GM19099 (cell line): ENCODE results near the gene ZNF195.
A peak's percentile ranks its signal among the peaks of the same experiment; 100 is the strongest.

ENCODE experiments used
- POLR2A ChIP-seq: IDR thresholded peaks from 3 replicates; pipeline ENCODE4 v1.6.1; 2011; ENCODE audit warnings: low read depth; ENCODE audit not compliant: insufficient read length; ENCODE audit errors: extremely low read depth

ZNF195 gene

DNA sequence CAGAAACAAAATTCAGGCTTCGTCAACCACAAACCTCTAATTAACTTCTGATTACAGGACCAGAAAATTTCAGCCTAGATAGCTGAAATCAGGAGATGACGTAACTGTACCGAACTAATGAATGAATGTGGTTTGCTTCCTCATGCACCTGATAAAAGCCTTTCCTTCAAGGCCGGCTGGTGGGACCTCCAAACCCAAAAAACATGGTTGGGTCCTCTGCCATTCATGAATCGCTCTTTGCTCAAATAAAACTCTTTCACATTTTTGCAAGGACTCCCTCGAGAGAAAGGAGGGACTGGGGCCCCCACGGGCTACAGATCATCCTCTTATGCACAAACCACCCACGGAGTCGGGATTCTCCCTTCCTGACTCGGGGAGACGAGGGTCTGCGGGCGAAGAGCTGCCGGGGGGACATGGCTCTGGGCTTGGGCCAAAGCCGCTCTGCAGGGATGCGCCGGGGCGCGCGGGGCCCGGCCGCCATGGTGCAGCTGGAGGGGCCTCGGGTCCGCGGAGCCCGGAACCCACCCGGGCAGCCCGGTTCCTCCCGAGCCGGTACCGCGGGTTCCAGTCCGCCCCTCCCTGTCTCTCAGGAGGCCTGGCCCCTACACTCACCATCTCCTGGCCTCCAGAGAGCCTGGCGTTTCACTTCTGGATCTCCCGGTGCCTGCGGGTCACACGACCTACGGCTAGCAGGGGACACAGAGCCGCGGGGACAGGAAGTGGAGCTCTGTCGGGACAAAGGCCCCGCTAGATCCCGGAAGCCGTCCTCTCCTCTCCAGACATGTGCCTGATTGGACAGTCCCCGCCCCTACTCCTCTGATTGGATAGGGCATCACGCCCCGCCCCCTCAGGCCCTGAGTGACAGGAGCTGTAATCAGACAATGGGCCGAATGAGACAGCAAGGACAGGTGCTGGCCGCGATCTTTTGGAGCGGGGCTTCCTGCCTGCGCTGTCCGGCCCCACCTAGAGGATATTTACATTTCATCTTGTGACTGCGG lies at the start of gene ZNF195:
TSS of gene ZNF195 (minus strand) at position 721 of the 998 bp plus-strand sequence. CDS start at position 615, 106 bp downstream.
- peak; percentile 90 for TF ChIP-seq POLR2A

DNA sequence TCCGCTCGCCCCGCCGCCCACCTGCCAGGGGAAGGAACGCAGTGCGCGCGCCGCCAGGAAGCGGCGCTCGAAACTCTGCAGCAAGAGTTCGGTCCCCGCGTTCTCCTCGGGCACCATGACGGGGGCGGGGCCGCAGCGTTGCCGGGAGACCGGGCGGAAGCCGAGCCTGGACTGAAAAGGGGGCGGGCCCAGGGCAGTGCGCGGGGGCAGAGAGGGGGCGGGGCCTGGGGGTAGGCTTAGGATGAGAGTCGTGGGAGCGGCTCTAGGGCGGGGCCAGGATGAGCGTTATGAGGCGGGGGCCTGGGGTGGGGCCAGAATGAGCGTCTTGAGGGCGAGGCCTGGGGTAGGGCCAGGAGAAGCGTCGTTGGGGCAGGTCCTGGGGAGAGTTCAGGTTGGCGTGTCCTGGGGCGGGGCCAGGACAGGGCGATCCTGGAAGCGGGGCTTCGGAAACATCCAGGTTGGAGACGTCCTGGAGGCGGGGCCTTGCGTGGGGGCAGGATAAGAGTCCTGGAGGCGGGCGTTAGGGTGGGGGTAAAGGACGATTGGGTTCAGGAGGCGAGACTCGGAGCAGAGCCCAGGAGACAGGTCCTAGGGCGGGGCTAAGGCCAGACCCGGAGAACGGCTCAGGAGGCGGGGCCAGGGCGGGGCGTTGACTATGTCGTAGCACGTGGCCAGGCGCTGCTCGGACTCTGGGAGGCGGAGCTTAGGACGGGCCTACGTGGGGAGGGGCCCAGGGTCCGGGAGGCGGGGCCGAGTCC lies 43.6 kb upstream of the ZNF195 start:
- peak; percentile 21 for TF ChIP-seq POLR2A

DNA sequence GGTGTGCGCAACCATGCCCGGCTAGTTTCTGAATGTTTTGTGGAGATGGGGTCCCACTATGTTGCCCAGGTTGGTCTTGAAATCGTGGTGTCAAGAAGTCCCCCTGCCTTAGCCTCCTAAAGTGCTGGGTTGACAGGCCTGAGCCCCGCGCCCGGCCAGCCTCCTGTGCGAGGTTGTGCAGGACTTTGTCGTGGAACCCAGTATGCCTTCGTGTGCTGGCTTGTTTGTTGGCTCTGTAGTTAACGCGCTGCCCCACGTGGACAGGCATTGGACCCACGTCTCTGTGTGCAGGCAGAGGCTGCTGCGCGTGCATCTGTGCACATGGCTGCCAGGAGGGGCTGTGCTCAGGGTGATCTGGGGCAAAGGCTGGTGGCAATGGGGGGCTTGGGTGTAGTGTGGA lies 33.9 kb upstream of the ZNF195 start:
- TF ChIP-seq POLR2A, result no peak

DNA sequence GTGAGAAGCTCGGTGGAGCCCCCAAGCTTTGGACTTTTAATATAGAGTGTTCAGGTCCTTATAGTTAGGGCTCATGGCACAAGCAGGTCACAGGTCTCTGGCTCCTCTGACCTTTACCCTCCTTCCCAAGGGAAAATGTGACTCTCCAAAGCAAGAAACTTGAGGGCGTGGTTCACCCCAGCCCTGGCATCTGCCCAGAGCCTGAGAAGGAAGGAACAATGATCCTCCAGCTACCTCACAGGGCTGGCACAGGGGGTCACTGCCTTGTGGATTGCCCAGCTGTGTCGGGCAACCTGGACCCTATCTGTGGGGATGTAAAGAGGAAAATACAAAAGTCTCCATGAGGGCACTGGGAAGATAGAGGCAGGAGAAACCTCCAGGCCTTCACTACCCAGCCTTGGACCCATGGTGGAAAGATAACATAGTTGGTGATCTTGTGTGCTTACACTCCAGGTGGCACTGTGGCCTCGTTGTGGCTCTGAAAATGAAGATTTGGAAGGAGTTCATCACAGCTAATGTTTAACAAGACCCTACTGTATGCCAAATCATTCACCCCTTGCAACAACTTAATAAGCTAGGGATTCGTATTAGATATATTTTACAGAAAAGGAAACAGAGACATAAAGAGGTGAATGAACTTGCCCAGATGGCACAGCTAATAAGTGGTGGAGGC lies 3.8 kb upstream of the ZNF195 start:
- no peak for TF ChIP-seq POLR2A

DNA sequence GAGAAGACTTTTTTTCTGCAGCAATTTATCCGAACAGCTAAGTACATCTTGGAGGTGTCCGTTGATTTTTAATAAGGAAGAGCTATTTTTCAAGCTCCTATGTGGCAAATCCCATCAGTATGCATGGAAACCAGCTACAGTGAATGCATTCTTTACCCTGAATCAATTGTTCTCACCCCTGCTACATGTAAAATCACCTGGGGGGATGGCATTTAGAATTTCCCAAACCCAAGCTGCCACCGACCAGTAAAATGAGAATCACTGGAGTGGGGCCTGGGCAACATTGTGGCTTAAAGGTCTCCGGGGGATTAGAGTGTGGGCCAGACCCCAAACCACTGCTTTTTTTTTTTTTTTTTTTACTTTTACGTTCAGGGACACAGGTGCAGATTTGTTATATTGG lies 2.8 kb upstream of the ZNF195 start:
- no peak for TF ChIP-seq POLR2A

DNA sequence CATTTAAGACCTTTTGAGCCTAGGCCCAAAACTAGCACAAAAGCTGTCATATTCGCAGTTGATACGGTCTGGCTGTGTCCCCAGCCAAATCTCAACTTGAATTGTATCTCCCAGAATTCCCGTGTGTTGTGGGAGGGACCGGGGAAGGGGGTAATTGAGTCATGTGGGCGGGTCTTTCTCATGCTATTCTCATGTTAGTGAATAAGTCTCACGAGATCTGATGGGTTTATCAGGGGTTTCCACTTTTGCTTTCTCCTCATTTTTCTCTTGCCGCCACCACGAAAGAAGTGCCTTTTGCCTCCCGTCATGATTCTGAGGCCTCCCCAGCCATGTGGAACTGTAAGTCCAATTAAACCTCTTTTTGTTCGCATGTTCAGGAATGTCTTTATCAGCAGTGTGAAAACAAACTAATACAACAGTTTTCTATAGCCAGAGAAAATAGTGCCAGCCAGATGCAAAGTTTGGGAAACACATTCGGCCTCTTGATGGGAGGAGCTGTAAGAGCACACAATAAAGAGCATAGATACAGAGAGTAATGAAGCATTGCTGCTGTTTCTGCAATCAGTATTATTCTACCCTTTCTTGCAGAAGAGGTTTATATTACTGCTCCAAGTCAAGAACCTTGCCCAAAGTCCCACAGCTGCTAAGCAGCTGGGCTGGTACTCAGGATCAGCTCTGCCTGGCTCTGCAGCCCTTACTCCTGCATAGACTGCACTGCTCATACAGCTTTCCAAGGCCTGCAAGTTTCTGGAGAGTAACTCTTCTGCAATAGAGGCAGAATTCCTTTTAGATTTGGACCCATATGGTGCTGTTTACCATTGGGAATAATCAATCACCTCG lies 2.0 kb upstream of the ZNF195 start:
- no peak for TF ChIP-seq POLR2A

DNA sequence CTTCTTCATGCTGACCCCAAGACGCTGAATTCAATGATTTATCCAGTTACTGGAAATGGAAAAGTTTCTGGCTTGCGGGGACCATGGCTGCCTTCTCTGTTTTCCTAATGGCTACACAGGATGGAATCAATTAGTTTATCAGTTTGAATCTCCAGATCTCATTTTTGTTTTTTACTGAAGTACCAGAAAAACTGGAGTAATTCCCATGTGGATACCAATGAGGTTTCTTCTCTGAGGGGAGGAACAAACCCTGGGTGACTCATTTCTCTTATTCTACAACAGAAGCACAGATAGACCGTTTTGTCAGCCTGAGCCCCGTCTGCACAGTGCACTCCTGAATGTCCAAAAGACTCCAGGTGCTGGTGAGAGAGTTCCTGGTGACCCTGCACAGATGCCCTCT lies 3.4 kb downstream of the ZNF195 start:
- no peak for TF ChIP-seq POLR2A

DNA sequence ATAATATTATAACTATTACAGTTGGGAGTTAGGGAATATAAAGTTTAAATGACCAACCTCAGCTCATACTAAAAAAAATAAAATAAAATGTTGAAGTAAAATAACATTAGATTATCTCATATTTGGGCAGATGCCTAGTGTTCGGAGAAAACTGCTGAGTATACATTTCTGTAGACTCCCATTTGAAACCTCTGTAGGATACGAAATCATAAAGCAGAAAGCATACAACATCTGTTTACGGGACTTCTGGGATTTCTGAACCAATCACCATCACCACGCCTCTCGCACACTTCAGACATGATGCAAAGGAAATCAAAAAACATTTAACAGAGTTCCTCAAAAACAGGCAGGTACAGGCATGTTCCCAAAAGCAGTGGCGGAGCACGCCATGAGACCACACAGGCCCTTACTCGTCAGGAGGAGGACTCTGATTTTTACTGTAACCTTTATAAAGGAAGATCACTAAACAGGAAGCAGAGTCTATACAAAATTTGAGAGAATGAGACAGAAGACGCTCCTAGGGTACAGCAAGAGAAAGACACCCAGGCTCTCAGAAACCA lies 8.6 kb downstream of the ZNF195 start:
- TF ChIP-seq POLR2A, result no peak

DNA sequence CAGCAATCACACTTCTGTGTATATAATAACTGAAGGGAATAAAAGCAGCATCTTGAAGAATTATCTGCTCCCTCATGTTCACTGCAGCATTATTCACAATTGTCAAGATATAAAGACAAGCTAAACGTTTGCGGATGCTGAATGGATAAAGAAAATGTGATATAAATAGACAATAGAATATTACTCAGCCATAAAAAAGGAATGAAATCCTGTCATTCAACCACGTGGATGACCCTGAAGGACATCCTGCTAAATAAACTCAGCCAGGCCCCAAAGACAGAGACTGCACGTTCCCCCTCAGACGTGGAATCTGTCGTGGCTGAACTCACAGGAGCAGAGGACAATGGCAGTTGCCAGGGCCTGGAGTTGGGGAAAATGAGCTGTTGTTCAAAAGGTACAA lies 9.6 kb downstream of the ZNF195 start:
- no peak for TF ChIP-seq POLR2A

DNA sequence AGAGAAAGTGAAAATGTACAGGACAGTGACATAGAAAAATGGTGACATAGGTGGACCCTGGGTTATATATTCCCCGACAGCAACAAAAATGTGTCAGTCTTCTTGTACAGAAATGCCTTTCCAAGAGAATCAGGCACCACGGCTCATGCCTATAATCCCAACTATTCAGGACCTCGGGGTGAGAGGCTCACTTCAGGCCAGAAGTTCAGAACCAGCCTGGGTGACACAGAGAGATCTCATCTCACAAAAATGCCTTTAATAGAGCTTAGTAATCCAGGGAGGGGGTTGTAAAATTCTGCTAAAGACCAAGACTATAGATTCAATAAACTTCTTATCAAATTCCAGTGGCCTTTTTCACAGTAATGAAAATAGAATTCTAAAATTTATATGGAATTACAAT lies 10.7 kb downstream of the ZNF195 start:
- no peak for TF ChIP-seq POLR2A

DNA sequence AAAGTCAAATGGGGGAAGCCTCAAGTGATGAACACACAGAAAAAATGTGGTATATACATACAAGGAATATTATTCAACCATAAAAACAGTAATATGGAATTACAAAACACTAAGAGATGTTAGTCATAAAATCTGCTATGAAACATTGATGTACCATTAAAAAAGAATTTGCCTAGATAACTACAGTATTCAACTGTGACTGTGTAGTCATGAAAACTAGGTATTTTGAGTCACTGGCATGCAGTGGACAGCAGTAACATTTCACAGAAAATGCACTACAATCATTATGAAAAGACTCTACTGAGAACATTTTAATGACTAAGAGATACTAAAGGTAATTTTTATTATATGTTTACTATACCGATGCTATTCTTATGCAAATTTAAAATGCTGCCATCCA lies 11.7 kb downstream of the ZNF195 start:
- TF ChIP-seq POLR2A, result no peak

DNA sequence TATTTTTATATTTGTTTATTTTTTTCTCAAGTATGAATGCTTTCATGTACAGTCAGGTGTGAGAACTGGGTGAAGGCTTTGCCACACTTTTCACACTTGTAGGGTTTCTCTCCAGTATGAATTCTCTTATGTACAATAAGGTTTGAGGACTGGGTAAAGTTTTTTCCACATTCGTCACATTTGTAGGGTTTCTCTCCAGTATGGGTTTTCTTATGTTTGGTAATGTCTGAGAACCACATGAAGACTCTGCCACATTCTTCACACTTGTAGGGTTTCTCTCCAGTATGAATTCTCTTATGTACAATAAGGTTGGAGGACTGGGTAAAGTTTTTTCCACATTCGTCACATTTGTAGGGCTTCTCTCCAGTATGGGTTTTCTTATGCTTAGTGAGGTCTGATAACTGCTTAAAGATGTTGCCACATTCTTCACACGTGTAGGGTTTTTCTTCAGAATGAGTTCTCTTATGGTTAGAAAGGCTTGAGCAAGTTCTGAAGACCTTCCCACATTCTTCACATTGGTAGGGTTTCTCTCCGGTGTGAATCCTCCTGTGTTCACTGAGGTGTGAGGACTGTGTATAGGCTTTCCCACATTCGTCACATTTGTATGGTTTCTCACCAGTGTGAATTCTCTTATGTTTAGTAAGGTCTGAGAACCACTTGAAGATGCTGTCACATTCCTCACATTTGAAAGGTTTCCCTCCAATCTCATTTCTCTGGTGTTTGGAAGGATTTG lies 19.7 kb downstream of the ZNF195 start:
- no peak for TF ChIP-seq POLR2A

DNA sequence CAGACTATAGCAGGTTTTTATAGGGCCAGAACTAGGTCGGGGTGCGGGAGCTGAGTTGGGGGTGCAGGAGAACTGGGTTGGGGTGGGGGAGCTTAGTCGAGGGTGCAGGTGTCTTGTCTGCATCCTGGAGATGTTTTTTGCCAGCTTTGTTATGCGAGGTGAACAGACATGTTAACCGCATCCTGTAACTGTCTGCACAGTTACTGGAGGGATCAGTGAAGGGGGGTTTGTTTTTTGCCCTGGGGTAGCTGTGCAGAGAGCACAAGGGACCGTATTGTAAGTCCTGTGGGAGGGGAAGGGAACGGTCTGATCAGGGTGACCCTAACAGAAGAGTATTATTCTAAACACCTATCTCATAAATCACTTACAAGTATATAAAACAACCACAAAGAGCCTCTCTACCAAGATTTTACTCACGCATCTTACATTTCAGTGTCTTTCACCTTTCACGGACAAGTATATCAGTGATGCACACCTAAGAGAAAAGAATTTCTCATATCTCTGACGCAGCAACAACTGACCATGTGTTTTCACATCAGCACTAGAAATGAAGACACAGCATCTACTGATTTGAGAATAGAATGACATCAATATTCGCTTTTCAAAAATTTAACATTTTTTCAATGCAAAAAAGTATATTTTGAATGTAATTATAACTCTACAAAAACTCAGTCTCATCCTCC lies 20.8 kb downstream of the ZNF195 start:
- no peak for TF ChIP-seq POLR2A
